A673 (cell line): ENCODE data around the gene SLC25A21. TPM values are rescaled to one million over a fixed set of nuclear protein-coding genes. Genes with fewer than 3 reads are reported as not detected.
A peak's percentile ranks its signal among the peaks of the same experiment; 100 is the strongest.

Source experiments
- BruUV-seq: library from RNA; stranded (reverse); fragments of 400-500 nt; replicated peaks from 2 replicates; lab custom pipeline; 2021; lab: Mats Ljungman, UMichigan
- CTCF ChIA-PET: fragments of 300-600 bp; sonication (Branson Sonifier 250); formaldehyde crosslinking; loops from one replicate; lab custom pipeline; 2022; ENCODE audit warnings: antibody characterized with exemption; lab: Charles Lee
- POLR2A ChIA-PET: fragments of 300-600 bp; sonication (Branson Sonifier 250); formaldehyde crosslinking; loops from one replicate; lab custom pipeline; 2022; ENCODE audit warnings: antibody characterized with exemption; ENCODE audit not compliant: low non-redundant PET; lab: Charles Lee
- DNase-seq: peaks from one replicate; pipeline ENCODE4 v3.0.0-alpha.2; 2015; ENCODE audit warnings: low spot score
- H3K27ac ChIP-seq: fragments of 200-600 bp; sonication (generic); 2 replicates; pipeline ENCODE4 v1.5.1; 2016; ENCODE audit warnings: mixed run types, low read depth, mild to moderate bottlenecking, mixed read lengths, antibody characterized with exemption, low read length; ENCODE audit not compliant: poor library complexity, severe bottlenecking
- H3K27me3 ChIP-seq: fragments of 200-600 bp; sonication (generic); replicated peaks from 2 replicates; pipeline ENCODE4 v1.6.1; 2017; ENCODE audit warnings: mixed run types, low read depth, mild to moderate bottlenecking, mixed read lengths, antibody characterized with exemption, low read length; ENCODE audit not compliant: insufficient read depth, poor library complexity
- H3K36me3 ChIP-seq: fragments of 200-600 bp; sonication (generic); 2 replicates; pipeline ENCODE4 v1.6.1; 2016; ENCODE audit warnings: mixed run types, mild to moderate bottlenecking, mixed read lengths, antibody characterized with exemption, low read length; ENCODE audit not compliant: insufficient read depth, poor library complexity, severe bottlenecking
- H3K4me1 ChIP-seq: fragments of 200-600 bp; sonication (generic); 2 replicates; pipeline ENCODE4 v1.6.1; 2017; ENCODE audit warnings: mixed run types, mild to moderate bottlenecking, mixed read lengths, antibody characterized with exemption, low read length; ENCODE audit not compliant: insufficient read depth, poor library complexity, severe bottlenecking
- H3K4me3 ChIP-seq: fragments of 200-600 bp; sonication (generic); 2 replicates; pipeline ENCODE4 v1.5.1; 2016; ENCODE audit warnings: low read depth, mixed run types, mild to moderate bottlenecking, mixed read lengths, low read length; ENCODE audit not compliant: poor library complexity, severe bottlenecking
- H3K9me3 ChIP-seq: fragments of 200-600 bp; sonication (generic); 2 replicates; pipeline ENCODE4 v1.6.1; 2016; ENCODE audit warnings: mixed run types, low read depth, mild to moderate bottlenecking, mixed read lengths, antibody characterized with exemption, low read length; ENCODE audit not compliant: poor library complexity, severe bottlenecking
- EZH2 ChIP-seq: fragments of 200-600 bp; sonication (generic); IDR thresholded peaks from 2 replicates; pipeline ENCODE4 v1.6.1; 2017; ENCODE audit warnings: borderline replicate concordance, low read depth, mild to moderate bottlenecking, mixed read lengths, antibody characterized with exemption, low read length; ENCODE audit not compliant: poor library complexity, severe bottlenecking
- intact Hi-C: fragments of 100-400 bp; cut with micrococcal nuclease; formaldehyde crosslinking; loops from one replicate; pipeline ENCODE4 v1.10.0; 2022; ENCODE audit not compliant: unreplicated experiment
- total RNA-seq: library from RNA; stranded (reverse); gene quantifications from 2 replicates; pipeline ENCODE4 v1.2.3, GENCODE V29; 2021
- TF ChIP-seq, protein P1 (sequence below): fragments of 300-800, 200-600 bp; sonication (generic); conservative IDR thresholded peaks from 2 replicates; pipeline ENCODE4 v1.5.1; 2017; ENCODE audit warnings: low read depth, mild to moderate bottlenecking, antibody characterized with exemption, low read length, moderate library complexity, mixed read lengths

Gene SLC25A21
- total RNA-seq, 1 experiment from 2014 or later: 4.7 TPM

DNA sequence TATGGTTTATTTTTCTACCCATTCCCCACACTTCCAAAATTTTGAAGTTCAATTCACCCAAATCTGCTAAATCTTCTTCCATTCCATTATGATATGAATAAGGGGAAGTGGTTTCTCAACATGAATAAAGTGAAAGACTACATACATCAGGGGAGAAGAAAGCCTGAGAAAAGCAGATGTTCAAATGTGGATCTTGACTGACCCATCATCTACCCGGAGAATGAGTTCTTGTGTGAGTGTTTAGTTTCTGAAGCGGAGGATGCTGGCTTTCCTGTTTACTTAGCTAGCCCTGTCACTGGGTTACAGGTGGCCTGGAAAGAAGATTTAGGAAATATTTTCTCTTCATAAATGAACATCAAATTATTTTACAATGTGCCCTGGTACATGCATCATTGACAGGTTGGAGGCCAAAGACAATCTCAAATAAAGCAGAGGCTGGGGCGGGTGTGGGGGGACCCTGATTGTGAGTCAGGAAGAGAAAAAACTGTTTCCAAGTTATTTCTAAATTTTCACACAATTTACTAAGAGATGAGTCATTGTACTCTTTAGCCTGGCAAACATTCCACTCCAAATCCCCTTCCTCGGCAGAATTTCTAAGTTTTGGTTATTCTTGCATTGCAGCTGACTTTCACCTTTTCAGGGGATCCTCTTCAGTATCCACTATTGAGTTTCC lies 135.6 kb downstream of the SLC25A21 start:
- peak; percentile 22 for DNase-seq
- BruUV-seq: no TSS peak
- Histone ChIP-seq H3K9me3 (no peaks in the 10 kb centered on the region), H3K4me1 (peaks cover 42% of the 10 kb centered on the region), H3K4me3 (no peak overlapping the region), H3K36me3 (no peaks in the 10 kb centered on the region), H3K27me3 (no peaks in the 10 kb centered on the region), H3K27ac (no peak overlapping the region)
- intact Hi-C loops: no loop called here
- no peak for TF ChIP-seq EZH2
- TF ChIP-seq, protein P1, sequence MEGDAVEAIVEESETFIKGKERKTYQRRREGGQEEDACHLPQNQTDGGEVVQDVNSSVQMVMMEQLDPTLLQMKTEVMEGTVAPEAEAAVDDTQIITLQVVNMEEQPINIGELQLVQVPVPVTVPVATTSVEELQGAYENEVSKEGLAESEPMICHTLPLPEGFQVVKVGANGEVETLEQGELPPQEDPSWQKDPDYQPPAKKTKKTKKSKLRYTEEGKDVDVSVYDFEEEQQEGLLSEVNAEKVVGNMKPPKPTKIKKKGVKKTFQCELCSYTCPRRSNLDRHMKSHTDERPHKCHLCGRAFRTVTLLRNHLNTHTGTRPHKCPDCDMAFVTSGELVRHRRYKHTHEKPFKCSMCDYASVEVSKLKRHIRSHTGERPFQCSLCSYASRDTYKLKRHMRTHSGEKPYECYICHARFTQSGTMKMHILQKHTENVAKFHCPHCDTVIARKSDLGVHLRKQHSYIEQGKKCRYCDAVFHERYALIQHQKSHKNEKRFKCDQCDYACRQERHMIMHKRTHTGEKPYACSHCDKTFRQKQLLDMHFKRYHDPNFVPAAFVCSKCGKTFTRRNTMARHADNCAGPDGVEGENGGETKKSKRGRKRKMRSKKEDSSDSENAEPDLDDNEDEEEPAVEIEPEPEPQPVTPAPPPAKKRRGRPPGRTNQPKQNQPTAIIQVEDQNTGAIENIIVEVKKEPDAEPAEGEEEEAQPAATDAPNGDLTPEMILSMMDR: no peak
- ChIA-PET CTCF (no interaction called here), POLR2A (no interaction called here)

DNA sequence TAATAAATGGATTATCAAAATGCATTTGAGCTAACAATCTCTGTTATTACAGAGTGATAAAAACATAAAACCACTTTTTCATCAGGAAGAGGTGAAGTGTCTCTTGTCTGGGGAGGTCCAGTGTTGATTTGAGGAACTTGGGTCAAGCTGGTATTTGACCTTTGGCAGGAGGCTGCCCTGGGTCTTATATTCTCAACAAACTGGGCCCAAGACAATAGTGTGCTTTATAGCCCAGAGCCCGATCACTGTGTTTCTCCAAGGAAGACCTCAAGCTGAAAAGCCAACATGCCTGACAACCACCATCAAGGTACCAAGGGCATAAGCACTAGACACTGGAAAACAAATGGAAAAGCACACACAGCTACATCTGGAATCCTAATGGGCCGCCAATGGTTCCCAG lies 137.0 kb downstream of the SLC25A21 start:
- CTCF ChIA-PET: no interaction called here

DNA sequence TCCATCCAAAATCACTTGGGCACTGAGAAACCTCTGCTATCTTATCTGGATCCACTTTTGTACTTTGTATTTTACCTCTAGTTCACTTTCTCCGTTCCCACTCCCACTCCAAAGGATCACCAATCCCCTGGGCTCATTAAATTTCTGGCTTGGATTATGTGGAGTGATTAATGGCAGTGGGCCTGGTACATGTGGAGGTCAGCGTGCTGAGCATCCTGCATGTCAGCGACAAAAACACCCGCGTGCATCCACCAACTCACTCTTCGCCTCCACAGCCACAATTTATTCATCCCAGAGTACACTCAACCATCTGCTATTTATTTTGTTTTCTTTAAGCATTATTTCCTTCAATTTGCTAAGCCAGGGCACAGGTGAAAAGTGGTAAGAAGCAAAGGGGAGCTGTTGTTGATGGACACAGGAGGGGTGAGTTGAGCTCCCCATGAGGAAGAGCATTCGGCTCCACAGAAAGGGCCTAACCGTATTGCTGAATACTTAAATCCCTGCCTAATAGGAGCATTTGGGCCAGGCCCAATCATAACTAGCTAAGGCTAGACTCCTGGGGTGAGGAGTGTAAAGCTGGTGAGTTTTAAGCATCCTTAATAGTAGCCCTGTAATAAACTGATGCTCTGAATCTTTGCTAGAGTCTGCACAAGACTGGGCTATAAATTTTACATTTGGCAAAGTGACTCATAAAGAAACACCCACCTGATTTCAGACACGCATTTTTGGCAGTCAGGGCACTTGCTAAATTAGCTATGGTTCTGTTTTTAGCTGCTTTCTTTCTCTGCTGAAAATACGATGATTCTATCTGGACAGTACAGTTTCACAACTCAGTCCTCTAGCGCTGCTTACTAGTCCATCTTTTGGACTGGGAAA lies 137.8 kb downstream of the SLC25A21 start:
- Histone ChIP-seq H3K4me3 (no peak overlapping the region), H3K27me3 (no peaks in the 10 kb centered on the region), H3K27ac (peak overlapping the region; percentile 18), H3K4me1 (peaks cover 35% of the 10 kb centered on the region), H3K36me3 (no peaks in the 10 kb centered on the region), H3K9me3 (no peaks in the 10 kb centered on the region)
- ChIA-PET CTCF (no interaction called here), POLR2A (no interaction called here)
- no TSS peak for BruUV-seq
- intact Hi-C loops: no loop called here
- TF ChIP-seq EZH2: no peak
- TF ChIP-seq, protein P1: no peak
- peak; percentile 71 for DNase-seq

More for the DNA sequence above, 137.0 kb downstream of the SLC25A21 start:
- H3K9me3 ChIP-seq: no peaks in the 10 kb centered on the region
- intact Hi-C loops: no loop called here
- no TSS peak for BruUV-seq
- DNase-seq: no peak
- H3K36me3 ChIP-seq: no peaks in the 10 kb centered on the region
- TF ChIP-seq, protein P1: no peak
- no peak for TF ChIP-seq EZH2
- no peaks in the 10 kb centered on the region for H3K27me3 ChIP-seq
- no peak overlapping the region for H3K4me3 ChIP-seq
- peaks cover 36% of the 10 kb centered on the region for H3K4me1 ChIP-seq
- H3K27ac ChIP-seq: peak overlapping the region; percentile 18
- POLR2A ChIA-PET: no interaction called here
